Transverse colon (tissue), 4 donors: Measurements from ENCODE around the gene NECTIN2. TPM values are rescaled to one million over a fixed set of nuclear protein-coding genes. Genes with fewer than 3 reads are reported as not detected.
"Not testable (repeated sequence)": the region's sequence is repeated elsewhere in the genome, so short reads cannot be mapped to it uniquely, and the experiment has no call there.

ENCODE experiments used
- DNase-seq: peaks from one replicate; pipeline ENCODE4 v3.0.0-alpha.2; 2019
- H3K27ac ChIP-seq, 4 donors: fragments of 200-600 bp; sonication (generic); 2 replicates each; pipeline ENCODE4 v1.5.1; 2016 to 2018; ENCODE audit warnings: inconsistent platforms in 4 of 4
- H3K27me3 ChIP-seq: fragments of 200-600 bp; sonication (generic); 2 replicates; pipeline ENCODE4 v1.5.1; 2017; ENCODE audit warnings: inconsistent platforms
- H3K36me3 ChIP-seq, 4 donors: fragments of 200-600 bp; sonication (generic); 2 replicates each; pipeline ENCODE4 v1.5.1; 2017 to 2019; ENCODE audit warnings: inconsistent platforms in 4 of 4
- H3K4me1 ChIP-seq, 4 donors: fragments of 200-600 bp; sonication (generic); 2 replicates each; pipeline ENCODE4 v1.5.1; 2017 to 2020; ENCODE audit warnings: inconsistent platforms in 4 of 4
- H3K4me3 ChIP-seq, 4 donors: fragments of 200-600 bp; sonication (generic); 1 replicate in 1 of 4; 2 replicates in 3 of 4; pipeline versions ENCODE4 v1.5.1 to v1.6.1; 2017 to 2019; ENCODE audit warnings: inconsistent platforms in 4 of 4
- H3K9me3 ChIP-seq, 2 donors: fragments of 200-600 bp; sonication (generic); 2 replicates each; pipeline ENCODE4 v1.5.1; 2017 to 2019; ENCODE audit warnings: inconsistent platforms in 2 of 2
- CTCF ChIP-seq, 5 experiments: fragments of 200-600 bp in 3 of 5; fragments of 450-650 bp in 2 of 5; sonication (generic) in 3 of 5; IDR thresholded peaks; 1 replicate in 2 of 5; 2 replicates in 3 of 5; pipeline ENCODE4 v1.5.1; 2016 to 2017; ENCODE audit warnings: antibody characterized with exemption in 5 of 5, inconsistent platforms in 3 of 5, mild to moderate bottlenecking in 2 of 5, moderate library complexity in 1 of 5
- EP300 ChIP-seq: sonication (generic); formaldehyde crosslinking; IDR thresholded peaks from one replicate; pipeline ENCODE4 v1.6.1; 2017; ENCODE audit warnings: antibody characterized with exemption, low read depth
- POLR2A ChIP-seq: fragments of 450-650 bp; IDR thresholded peaks from one replicate; pipeline ENCODE4 v1.6.1; 2016; ENCODE audit warnings: antibody characterized with exemption, mild to moderate bottlenecking, moderate library complexity
- POLR2AphosphoS5 ChIP-seq, 3 donors: sonication (generic); formaldehyde crosslinking; IDR thresholded peaks; one replicate each; pipeline ENCODE4 v1.6.1; 2016; ENCODE audit warnings: antibody characterized with exemption in 3 of 3
- WGBS, 2 donors: methylation state at CpG; one replicate each; pipeline ENCODE4 v1.1.5; 2018; ENCODE audit warnings: low coverage in 1 of 2; 5-methylcytosine and 5-hydroxymethylcytosine counted together
- in situ Hi-C, 4 donors: fragments of 200-750 bp; cut with MboI; loops; one replicate each; pipeline versions ENCODE4 v1.15.0 to v1.15.1; 2017; ENCODE audit warnings: low sequenced_read_pairs in 3 of 4, low pct_ligation_motif_present in 1 of 4, low pct_unique_long_range_greater_than_20kb in 1 of 4
- intact Hi-C: fragments of 100-400 bp; cut with DNase I; formaldehyde crosslinking; loops from one replicate; pipeline ENCODE4 v1.15.1; 2023; ENCODE audit warnings: low total_unique reads
- total RNA-seq, 4 donors: library from RNA; depleted of rRNA; stranded (reverse); fragments of >200 nt; gene quantifications; one replicate each; pipeline ENCODE4 v1.1.0, GENCODE V29; 2016

Gene NECTIN2
- total RNA-seq, 4 donors from 2014 or later: 93.7 to 147 (median 125) TPM

- Histone ChIP-seq H3K36me3 (no peaks in the 10 kb centered on the region), H3K4me3 (no peak overlapping the region), H3K4me1 (peaks cover 0 to 29% (median 5%) of the 10 kb centered on the region in 4 donors), H3K27ac (peak overlapping the region; percentile 53 to 75 (median 68)), H3K9me3 (no peaks in the 10 kb centered on the region), H3K27me3 (no peaks in the 10 kb centered on the region)
- in situ Hi-C loops: no loop called here
- intact Hi-C loops: no loop called here
- DNase-seq: no peak
- no peak for TF ChIP-seq EP300
- no peak for TF ChIP-seq POLR2A
- no peak for TF ChIP-seq POLR2AphosphoS5 (IDR thresholded peaks at IDR 0.05)
- TF ChIP-seq CTCF (IDR thresholded peaks at IDR 0.05): no peak
- WGBS, 2 donors: 66 to 79% methylated on average over 2 to 8 of the region's 8 CpGs
Measured at GRCh38 chr19:44924243-44924725, 78.2 kb downstream of the NECTIN2 start.

- intact Hi-C loops: no loop called here
- DNase-seq: peak; percentile 74
- 31 to 55% methylated on average over 2 to 7 of the region's 8 CpGs for WGBS, 2 donors
- peak overlapping the region; percentile 53 to 75 (median 68) for H3K27ac ChIP-seq
- TF ChIP-seq POLR2AphosphoS5 (IDR thresholded peaks at IDR 0.05) (peak in 2 of 3 donors; percentile 39 to 59), POLR2A (no peak), EP300 (no peak), CTCF (IDR thresholded peaks at IDR 0.05) (no peak)
- no peaks in the 10 kb centered on the region for H3K9me3 ChIP-seq
- in situ Hi-C loops: no loop called here
- no peaks in the 10 kb centered on the region for H3K27me3 ChIP-seq
- no peaks in the 10 kb centered on the region for H3K36me3 ChIP-seq
- no peak overlapping the region for H3K4me3 ChIP-seq
- peaks cover 0 to 29% (median 5%) of the 10 kb centered on the region in 4 donors for H3K4me1 ChIP-seq
Measured at GRCh38 chr19:44925114-44925891, 79.2 kb downstream of the NECTIN2 start.

GRCh38 chr19:44926245-44927077 is 80.4 kb downstream of the NECTIN2 start:
- H3K9me3 ChIP-seq, intact Hi-C loops, H3K36me3 ChIP-seq, in situ Hi-C loops, DNase-seq, H3K27me3 ChIP-seq: not testable (repeated sequence)
- H3K4me3 ChIP-seq: peak overlapping the region in 1 of 4 donors; percentile 25
- 50 to 86% methylated on average over 3 to 14 of the region's 19 CpGs for WGBS, 2 donors
- peak overlapping the region; percentile 35 to 58 (median 50) for H3K27ac ChIP-seq
- H3K4me1 ChIP-seq: peaks cover 0 to 29% (median 5%) of the 10 kb centered on the region in 4 donors

GRCh38 chr19:44927746-44928145 is 81.6 kb downstream of the NECTIN2 start:
- peak overlapping the region; percentile 33 to 58 (median 42) for H3K27ac ChIP-seq
- H3K4me1 ChIP-seq: peaks cover 0 to 29% (median 5%) of the 10 kb centered on the region in 4 donors
- WGBS, 2 donors: 29 to 100% methylated on average over 2 to 5 of the region's 5 CpGs
- H3K9me3 ChIP-seq: no peaks in the 10 kb centered on the region
- TF ChIP-seq POLR2A: no peak
- TF ChIP-seq CTCF (IDR thresholded peaks at IDR 0.05): no peak
- TF ChIP-seq POLR2AphosphoS5 (IDR thresholded peaks at IDR 0.05): no peak
- TF ChIP-seq EP300: no peak
- no peaks in the 10 kb centered on the region for H3K36me3 ChIP-seq
- DNase-seq: no peak
- in situ Hi-C loops (no loop called here), intact Hi-C loops (no loop called here)
- H3K27me3 ChIP-seq: no peaks in the 10 kb centered on the region
- no peak overlapping the region for H3K4me3 ChIP-seq
